NOMO-1 treated with dmso at 0.1 percent for 144 hours (cell line): Measurements from ENCODE around the gene CDC14B.
"Not testable (repeated sequence)": the region's sequence is repeated elsewhere in the genome, so short reads cannot be mapped to it uniquely, and the experiment has no call there.

ENCODE experiments used
- DNase-seq: peaks from one replicate; lab custom pipeline; 2025; ENCODE audit not compliant: unreplicated experiment; lab: John Stamatoyannopoulos, UW

The CDC14B gene

DNA sequence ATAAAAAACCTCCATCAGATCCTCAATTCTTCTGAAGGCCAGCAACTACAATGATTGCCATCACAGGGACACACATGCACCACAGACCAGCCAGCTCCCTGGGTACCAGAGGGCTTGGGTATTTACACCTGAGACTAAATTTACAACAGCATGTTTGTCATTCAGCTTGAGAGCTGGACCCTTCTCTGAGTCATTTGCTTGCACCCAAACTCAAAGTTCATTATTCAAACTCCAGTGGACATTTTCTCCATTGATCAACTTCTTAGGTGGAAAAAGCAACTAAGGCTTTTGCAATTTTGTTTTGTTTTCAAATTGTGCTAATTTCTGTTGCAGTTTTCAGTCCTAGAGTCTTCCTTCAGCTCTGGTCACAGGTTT lies 116.3 kb downstream of the CDC14B start:
- DNase-seq = not testable (repeated sequence)

DNA sequence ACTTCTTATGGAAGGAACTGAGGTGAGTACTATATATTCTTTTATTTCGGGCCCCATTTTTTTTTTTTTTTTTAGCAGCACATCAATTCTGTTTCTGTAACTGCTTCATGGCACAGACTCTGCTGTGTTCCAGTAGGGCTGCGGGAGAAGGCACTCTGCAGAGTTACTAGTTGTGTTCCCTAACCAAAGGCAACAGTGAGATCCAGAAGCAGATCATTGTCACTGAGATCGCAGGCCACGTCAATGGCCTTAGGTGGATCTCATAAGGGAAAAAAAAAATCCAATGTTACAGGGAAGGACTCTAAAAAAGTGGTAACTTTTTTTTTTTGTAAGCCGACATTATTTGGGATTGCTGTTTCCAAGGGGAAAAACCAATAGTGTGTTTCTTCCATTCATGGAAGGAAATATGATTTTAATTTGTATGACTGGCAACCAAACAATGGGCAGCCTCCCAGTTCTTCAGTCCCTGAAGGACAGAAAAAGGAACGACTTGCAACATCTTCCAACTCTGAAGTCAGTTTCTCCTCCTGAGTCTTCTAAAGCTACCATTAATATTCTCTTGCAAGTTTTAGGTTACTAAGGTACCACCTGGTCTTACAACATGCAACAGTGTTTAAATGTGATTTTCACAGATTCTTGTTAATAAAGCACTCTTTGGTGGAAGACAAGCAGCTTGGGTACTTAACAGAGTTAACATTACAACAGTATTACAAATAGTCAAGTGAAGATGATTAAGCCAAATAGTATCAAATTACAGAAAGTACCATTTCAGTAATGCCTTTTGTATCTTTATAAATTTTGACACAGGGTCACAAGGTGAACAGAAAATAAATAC lies 116.9 kb downstream of the CDC14B start:
- DNase-seq = no peak

DNA sequence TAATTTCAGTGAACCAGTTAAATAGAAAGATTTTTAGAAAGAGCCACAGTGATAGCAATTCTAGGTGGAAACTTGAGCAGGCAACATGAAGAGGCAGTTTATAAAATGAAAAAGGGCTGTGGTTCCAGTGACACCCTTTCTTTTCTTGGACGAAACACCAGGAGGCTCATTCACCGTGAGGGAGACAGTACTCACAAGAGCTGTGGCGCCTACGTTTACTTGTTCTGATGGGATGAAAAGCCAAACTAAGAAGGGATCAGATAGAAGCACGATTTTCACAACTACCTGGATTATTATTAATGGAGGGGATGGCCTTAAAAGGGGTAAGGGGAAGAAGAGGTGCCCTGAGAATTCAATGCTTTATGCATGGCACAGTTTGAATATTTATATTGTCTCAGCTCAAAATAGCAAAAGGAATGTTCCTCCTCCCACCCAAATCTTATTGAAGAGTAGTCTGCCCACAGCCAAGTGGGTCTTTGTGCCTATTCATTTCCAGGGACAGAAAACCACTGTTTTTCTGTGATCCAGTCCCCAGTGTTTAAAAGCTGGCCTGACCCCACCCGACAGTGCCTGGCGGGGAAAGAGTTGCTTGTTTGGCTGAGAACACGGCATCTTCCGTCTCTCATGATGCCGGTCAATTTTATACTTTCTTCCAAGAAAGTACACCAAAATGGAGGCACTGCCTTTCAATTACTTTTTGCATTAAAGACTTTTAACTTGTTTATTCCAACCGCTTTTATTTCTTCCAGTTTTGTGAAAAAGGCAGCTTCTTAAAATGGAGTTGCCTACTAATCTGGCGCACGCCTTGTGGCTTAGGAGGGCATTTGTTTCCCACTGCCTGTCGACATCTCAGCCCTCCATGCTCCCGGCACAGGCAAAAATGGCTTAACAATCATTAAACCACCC lies 117.8 kb downstream of the CDC14B start:
- DNase-seq = no peak

DNA sequence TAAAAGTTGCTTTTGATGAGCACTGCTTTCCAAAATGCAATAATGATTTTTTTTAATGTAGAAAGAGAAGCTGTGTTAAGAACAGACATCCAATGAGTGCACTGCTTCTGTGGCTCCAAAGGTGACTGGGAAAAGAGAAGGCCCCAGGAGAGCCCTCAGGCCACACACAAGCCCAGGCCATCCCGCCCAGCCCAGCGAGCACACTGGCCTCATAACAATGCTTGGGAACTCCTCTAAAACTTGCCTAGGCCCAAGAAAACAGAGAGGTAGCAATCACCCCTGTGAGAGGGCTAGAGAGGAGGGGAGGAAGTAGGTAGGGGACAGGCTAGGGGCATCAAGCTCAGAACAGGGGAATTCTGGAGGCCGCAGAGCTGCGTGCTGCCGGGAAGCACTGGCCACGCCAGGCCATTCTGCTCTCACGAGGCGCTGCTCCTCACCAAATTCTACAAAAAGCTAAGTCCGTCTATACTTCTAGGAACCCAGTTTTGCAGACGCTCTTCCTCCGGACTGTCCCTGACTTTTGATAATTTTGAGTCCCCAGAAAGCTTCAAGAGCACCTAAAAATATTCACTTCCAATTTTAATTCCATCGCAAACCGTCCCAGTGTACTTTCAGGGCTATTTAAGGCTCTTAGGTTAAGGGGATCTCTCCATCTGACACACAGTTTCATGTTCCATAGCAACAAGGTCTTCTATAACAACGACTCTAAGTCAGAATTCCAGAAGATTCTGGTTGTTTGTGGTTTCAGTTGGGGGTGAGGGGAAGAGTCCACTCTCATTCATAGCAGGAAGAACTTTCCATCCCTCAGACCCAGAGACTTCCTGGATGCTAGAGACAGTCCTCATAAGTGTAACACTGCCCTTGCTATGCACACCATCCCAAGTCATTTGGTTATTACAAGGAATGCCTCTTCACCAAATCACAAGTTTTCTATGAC lies 118.7 kb downstream of the CDC14B start:
- DNase-seq = no peak

DNA sequence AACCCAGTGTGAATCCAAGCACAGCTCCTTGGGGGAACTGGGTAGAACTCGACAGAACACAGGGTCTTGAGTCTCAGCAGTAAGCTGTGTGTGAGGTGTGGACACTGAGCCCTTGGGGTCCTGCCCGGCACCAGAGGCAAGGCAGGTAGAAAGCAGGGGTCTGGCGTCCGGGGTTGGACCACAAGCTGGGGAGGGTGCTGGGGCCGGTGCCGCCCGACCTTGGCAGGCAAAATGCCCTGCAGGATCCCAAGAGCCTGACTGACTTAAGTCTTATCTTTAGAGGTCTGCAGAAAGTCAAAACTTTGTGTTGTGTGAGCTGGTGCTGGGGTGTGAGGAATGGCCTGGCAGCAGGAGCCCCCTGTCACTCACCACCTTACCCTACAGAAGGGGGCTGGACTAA lies 120.4 kb downstream of the CDC14B start:
- DNase-seq = no peak

DNA sequence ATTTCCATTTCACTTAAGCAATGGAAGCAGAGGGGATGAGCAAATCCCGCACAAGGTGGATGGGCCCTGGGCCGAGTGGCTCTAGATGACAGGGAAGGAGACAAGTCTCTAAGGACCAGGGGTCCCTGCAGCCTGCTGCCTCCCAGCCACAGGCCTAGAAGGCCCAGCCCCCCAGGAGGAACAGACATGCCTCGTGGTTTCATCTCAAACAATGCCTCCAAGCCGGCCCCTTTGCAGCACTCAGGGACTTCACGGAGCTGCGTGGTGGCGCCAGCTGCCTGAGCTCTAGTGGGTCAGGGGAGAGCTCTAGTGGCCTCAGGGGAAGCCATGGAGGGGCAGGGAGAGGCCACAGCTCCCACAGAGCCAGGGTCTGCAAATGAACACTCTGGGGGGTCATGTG lies 120.8 kb downstream of the CDC14B start:
- DNase-seq = no peak

DNA sequence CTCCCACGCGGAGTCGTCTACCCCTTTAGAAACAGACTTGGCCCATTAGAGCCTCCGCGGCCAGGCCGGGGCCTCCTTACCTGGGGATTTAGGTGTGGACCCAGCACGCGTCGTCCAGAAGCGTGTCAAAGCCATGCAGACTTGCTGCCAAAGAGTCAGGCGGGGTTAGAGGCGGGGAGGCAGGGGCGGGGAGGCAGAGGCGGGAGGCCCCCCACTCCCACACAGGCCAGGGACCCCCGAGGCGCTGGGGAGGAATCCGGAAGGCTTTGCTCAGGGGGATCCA lies 122.6 kb downstream of the CDC14B start:
- no peak for DNase-seq

DNA sequence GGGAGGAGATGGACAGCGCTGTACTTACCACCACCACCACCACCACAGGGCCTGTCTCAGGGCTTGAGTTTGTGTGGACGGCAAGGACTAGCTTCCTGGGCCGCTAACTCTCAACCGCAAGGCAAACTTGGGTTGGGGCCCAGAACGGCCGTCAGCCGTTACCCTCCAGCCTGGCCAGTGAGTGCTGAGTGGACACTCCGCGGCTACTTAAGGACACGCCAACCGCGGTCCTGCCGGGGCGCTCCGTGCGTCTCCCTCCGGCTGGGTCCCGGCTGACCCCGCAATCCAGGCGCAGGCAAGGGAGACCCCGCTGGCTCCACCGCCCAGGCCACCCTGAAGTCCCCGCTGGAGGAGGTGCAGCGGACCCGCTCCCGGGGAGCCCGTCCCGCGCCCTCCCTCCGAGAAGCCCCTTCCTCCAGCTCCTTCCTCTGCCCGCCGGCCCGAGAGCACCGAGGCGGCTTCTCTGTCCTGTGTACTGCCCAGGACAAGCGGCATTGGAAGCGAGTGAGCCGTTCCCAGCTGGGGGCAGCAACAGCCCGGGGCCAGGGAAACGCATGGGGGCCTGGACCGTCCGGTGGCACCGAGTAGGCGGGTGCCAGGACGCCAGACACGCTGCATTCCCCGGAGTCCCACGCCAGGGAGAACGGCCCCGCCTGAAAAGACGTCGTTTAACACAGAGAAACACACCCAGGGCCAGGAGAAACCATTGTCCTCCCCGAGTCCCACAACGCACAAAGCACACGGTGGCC lies 123.1 kb downstream of the CDC14B start:
- no peak for DNase-seq

DNA sequence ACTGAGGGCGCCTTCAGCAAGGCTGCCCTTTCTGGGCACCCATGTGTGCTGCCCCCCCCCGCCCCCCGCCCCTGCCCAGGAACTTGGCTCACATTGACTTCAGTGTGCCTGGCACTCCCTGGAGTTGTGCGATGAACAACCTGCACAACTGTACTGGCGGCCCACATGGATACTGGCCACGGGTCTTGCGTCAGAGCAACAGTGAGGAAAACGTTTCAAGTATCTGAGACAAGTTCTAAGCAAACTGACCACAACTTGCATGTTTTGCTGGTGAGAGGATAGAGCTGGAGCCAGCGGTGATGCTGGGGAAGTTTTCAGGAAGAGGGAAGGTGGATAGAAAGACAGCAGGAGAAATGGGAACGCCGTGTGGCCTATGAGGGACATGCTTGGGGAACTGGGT lies 124.3 kb downstream of the CDC14B start:
- DNase-seq = no peak

DNA sequence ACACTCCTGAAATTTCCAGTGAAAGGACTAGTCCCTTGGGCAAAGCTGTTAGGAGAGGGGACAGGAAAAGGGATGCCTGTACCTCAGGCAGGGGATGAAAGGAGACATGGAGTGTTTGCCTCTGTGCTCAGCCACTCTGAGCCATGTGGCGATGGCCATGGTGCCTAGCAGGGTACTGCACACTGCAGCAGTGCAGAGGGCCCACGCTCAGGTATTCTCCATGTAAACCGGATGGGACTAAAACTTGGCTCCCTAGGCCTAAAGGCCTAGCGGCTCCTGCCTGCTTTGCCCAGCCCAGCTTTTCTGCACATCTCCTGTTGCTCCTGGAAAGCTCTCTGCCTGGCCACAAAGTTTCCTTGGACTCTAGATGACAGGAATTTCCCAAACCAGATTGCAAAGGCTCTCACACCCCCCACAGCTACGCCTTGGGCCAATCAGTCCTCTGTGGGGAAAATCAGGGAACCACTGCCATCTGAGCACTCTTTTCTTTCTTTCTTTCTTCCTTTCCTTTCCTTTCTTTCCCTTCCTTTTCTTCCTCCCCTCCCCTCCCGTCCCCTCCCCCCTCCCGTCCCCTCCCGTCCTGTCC lies 125.3 kb downstream of the CDC14B start:
- DNase-seq = no peak

DNA sequence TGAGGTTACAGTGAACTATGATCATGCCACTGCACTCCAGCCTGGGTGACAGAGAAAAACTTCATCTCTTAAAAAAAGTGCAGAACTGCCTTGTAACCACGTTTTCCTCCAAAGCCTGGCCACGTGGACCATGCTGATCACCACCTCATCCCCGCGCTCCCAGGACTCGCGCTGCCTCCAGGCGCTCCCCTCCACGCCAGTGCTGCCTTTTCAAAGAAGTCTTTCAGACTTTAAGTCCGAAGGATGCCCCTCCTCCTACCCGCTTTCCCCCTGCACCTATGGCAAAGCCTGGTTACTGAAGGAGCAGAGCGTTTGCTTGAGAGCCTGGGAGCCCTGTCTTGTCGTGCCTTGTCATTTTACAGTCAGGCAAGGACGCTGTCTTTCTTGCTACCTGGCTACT lies 125.9 kb downstream of the CDC14B start:
- DNase-seq = no peak

DNA sequence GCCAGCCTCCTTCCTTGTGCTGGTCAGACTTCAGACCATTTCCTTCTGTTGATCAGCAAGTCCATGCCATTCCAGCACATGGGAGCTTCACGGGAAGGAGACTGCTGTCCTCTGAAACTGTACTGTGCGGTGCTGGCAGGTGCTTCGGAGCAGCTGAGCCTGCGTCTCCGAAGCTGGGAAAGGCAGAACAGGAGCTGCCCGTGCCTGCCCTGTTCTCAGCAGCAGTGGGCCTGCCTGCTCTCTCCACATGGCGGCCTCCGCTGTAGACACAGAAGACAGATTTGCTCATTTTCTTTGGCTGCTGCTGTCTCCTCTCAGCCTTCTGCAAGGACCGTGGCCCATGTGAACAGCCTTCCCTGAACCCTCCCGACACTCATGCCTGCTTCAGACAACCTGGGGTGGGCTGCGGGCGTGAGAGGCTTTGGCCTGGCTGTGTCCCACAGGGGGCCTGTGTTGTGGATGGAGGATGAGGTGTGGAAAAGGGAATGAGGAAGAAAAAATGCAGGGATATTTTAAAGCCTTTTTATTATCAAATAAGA lies 126.6 kb downstream of the CDC14B start:
- no peak for DNase-seq

DNA sequence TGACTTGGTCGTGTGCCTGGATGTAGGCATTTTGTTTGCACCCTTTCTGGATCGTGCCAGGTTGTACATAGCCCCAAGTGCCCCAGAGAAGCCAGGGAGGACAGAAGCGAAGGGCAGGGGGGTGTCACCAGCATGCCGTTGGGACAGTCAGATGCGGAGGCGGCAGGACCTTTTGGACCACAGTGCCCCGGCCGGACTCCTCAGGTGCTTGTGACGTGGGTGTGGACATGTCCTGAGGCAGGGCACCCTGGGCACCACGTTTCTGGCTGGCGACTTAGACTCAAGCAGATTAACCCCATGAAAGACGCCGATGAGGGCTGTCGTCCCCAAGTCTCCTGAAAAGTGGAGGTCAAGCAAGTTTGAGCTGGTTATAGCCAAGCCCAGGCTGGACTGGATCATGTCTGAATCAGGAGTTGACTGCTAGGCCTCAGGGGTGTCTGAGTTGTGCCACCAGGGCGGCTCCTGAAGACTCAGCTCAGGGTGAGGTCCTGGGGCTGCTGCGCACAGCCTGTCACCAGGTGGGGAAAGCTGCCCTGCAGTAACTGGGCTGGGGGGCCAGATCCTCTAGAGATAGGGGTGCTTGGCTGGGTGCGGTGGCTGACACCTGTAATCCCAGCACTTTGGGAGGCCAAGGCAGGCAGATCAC lies 127.6 kb downstream of the CDC14B start:
- DNase-seq = no peak

DNA sequence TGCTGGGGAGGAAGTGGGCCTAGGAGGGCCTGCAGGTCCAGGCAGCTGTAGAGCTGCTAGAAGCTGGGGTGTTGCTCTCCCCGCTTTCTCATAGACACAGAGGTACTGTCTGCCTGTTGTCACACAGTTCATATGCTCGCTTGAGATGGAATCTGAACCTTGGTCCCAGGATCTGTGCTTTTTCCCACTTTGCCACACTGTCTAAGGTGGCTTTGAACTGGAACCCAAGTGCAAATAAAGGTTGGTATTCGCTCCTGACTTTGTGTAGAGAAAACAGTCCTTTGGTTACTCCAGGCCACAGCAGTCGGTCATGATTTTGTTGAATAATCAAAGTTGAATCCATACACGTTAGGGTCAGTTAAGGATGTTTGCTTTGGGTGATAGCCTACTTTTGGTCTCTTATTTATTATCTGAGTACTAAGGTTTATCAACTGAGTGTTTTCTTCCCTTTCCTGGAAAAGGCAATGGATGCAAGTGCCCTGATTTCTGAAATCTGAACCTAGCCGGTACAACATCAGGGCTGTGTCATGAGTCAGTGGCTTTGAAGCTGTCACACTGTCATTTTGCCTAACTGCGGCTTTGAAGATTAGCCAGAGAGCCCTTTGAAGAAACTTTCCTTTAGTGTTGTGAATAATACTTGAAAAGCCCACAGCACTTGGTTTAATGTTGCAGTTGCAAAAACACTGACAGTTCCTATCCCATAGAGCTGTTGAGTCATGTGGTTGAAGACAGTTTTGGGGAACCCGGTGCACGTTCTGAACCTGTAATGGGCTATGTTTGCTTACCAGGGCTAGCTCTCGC lies 128.4 kb downstream of the CDC14B start:
- DNase-seq = no peak

DNA sequence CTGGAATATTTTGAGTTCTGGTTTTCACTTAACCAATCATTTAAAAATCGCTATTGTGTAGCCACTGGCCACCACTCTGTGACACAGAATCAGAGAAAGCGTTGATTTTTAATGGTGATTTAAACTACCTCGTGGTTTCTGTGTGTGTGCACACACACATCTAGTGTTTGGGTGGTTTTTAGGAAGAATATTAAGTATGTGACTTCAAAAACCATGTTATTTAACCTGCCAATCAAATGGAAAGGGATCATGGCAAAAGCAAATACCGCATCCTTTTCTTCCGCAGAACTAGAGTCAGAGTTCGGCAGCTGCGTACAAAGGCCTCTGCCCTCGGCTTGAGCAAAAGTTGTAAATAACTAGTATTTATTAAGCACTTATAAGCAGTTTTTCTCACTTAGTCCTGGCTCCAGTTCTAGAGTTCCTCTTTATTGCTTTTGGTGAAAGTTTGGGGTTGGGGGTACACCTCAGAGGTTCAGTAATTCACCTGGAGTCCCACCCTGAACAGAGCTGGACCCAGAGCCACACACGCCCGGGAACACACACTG lies 129.0 kb downstream of the CDC14B start:
- DNase-seq = no peak

DNA sequence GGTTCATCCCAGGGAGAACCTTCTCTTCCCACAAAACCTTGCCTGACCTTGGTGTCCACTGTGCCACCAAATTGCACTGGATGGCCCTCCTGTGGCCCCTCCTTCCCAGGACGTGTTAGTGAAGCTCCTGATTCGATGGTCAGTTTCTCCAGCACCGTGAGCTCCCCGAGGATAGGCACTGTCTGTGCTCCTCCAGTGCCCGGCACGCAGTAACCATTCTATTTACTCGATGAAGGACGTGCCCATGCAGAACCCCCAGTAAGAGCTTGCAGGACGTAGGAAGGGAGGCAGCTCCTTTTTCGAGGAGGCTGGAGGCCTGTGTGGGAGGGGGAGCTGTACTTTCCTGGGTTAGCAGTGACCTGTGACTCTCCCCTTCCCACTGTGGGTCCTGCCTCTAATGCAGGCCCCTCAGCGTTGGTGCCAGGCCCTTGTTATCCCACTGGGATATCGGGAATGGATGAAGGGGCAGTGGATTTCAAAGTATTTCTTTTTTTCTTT lies 130.1 kb downstream of the CDC14B start:
- DNase-seq = no peak

DNA sequence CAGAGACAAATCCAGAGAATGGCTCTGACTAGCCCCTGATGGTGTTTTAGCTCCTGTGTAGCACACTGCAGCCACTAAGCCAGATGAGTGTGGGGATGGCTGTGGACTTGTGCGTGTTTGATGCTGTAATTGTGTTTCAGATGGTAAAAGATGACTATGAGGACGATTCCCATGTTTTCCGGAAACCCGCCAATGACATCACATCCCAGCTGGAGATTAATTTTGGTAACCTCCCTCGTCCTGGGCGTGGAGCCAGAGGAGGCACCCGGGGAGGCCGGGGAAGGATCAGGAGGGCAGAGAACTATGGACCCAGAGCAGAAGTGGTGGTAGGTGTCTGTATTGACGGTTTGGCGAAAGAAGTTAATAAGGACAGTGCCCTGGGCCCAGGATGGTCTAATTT lies 131.7 kb downstream of the CDC14B start:
- DNase-seq = no peak

DNA sequence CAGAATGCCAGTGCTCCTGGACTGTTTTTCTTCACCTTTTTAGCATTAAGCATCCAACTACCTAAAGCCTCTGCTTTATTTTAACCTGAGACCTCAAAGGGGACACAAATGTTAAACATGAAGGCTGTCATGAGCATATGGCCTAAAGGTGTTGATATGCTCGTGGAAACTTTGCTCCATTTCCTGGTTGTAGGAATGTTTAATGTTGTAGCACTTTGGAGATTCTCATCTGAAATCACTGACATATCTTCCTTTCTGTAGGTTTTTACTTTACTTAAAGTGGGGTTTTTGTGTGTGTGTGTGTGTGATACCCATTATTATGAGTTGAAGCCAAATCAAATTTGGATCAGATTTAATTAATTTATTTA lies 132.6 kb downstream of the CDC14B start:
- no peak for DNase-seq
